GM12878 (cell line): Measurements from ENCODE around the gene PLEKHA1. TPM values are rescaled to one million over a fixed set of nuclear protein-coding genes. Genes with fewer than 3 reads are reported as not detected.

Source experiments
- ATAC-seq: fragments of 200-7000 bp; cut with Tn5 transposase; 3 replicates; pipeline ENCODE4 v1.9.1; 2020; ENCODE audit warnings: mild to moderate bottlenecking, moderate library complexity
- BruUV-seq: library from RNA; stranded (reverse); fragments of 400-500 nt; replicated peaks from 2 replicates; lab custom pipeline; 2021; lab: Mats Ljungman, UMichigan
- CTCF ChIA-PET: fragments of 300-600 bp; sonication (Branson Sonifier 250); formaldehyde crosslinking; extraction: SDS; loops from one replicate; lab custom pipeline; 2021; ENCODE audit warnings: inconsistent platforms; lab: Yijun Ruan, JAX
- POLR2A ChIA-PET: fragments of 350-600 bp; formaldehyde crosslinking; extraction: SDS; loops from one replicate; lab custom pipeline; 2021; ENCODE audit warnings: inconsistent platforms; lab: Charles Lee
- RAD21 ChIA-PET: fragments of 300-600 bp; sonication (Branson Sonifier 250); formaldehyde crosslinking; loops from one replicate; lab custom pipeline; 2023; ENCODE audit warnings: antibody characterized with exemption; ENCODE audit not compliant: unreplicated experiment; lab: Charles Lee
- SMC1A ChIA-PET: fragments of 300-600 bp; sonication (Branson Sonifier 250); formaldehyde crosslinking; loops from one replicate; lab custom pipeline; 2023; ENCODE audit not compliant: unreplicated experiment, uncharacterized antibody; lab: Charles Lee
- DNase-seq: peaks from one replicate; pipeline ENCODE4 v3.0.0-alpha.2; 2011; ENCODE audit warnings: low read depth, low spot score
- FAIRE-seq: peaks from 3 replicates; lab custom pipeline; 2011; peaks lifted over from hg19 to GRCh38; lab: Jason Lieb, UNC
- H2AFZ ChIP-seq: 2 replicates; pipeline ENCODE4 v1.6.0; 2011; ENCODE audit warnings: low read depth, low read length, control low read depth; ENCODE audit not compliant: control insufficient read depth
- H3K27ac ChIP-seq: 2 replicates; pipeline ENCODE4 v1.5.1; 2011; ENCODE audit warnings: control low read depth; ENCODE audit not compliant: control insufficient read depth, insufficient read depth
- H3K27me3 ChIP-seq, 2 experiments: replicated peaks in 1 of 2; 2 replicates each; pipeline versions ENCODE4 v1.6.0 to v1.6.1; 2011; ENCODE audit warnings: low read length in 1 of 2; ENCODE audit not compliant: control insufficient read depth in 2 of 2, insufficient read depth in 2 of 2
- H3K36me3 ChIP-seq, 2 experiments: 2 replicates each; pipeline ENCODE4 v1.5.1; 2011; ENCODE audit warnings: low read length in 1 of 2; ENCODE audit not compliant: control insufficient read depth in 2 of 2, insufficient read depth in 2 of 2
- H3K4me1 ChIP-seq: 2 replicates; pipeline ENCODE4 v1.6.1; 2011; ENCODE audit warnings: mild to moderate bottlenecking, low read length, moderate library complexity, mixed read lengths; ENCODE audit not compliant: control insufficient read depth, insufficient read depth
- H3K4me2 ChIP-seq: 2 replicates; pipeline ENCODE4 v1.6.0; 2011; ENCODE audit warnings: control low read depth; ENCODE audit not compliant: control insufficient read depth, insufficient read depth
- H3K4me3 ChIP-seq: fragments of 200-600 bp; sonication (generic); 2 replicates; pipeline ENCODE4 v1.5.1; 2016
- H3K79me2 ChIP-seq: 2 replicates; pipeline ENCODE4 v1.6.0; 2011; ENCODE audit warnings: low read length; ENCODE audit not compliant: control insufficient read depth, insufficient read depth
- H3K9ac ChIP-seq: 2 replicates; pipeline ENCODE4 v1.8.0; 2011; ENCODE audit warnings: low read length, control low read depth, mixed read lengths; ENCODE audit not compliant: control insufficient read depth, insufficient read depth
- H3K9me3 ChIP-seq: replicated peaks from 3 replicates; pipeline ENCODE4 v1.5.1; 2011; ENCODE audit warnings: mild to moderate bottlenecking, low read length; ENCODE audit not compliant: control insufficient read depth, insufficient read depth
- H4K20me1 ChIP-seq: 2 replicates; pipeline ENCODE4 v1.6.0; 2011; ENCODE audit not compliant: control insufficient read depth, insufficient read depth
- BCL3 ChIP-seq: IDR thresholded peaks from 2 replicates; pipeline ENCODE4 v1.6.1; 2011; ENCODE audit warnings: borderline replicate concordance, low read depth, mild to moderate bottlenecking, moderate library complexity, low read length; ENCODE audit not compliant: insufficient read depth, poor library complexity, severe bottlenecking
- BCLAF1 ChIP-seq: fragments of 450-650 bp; IDR thresholded peaks from 2 replicates; pipeline ENCODE4 v1.6.1; 2017; ENCODE audit warnings: antibody characterized with exemption, mild to moderate bottlenecking, moderate library complexity
- CHD1 ChIP-seq: IDR thresholded peaks from 2 replicates; pipeline ENCODE4 v1.6.1; 2012; ENCODE audit warnings: low read depth, low read length, improper control_type of control experiment
- CHD2 ChIP-seq: IDR thresholded peaks from 2 replicates; pipeline ENCODE4 v1.6.1; 2011; ENCODE audit warnings: low read depth, low read length, improper control_type of control experiment, borderline replicate concordance
- FOXM1 ChIP-seq: IDR thresholded peaks from 2 replicates; pipeline ENCODE4 v1.6.1; 2012; ENCODE audit warnings: low read depth, mild to moderate bottlenecking, inconsistent platforms, low read length, moderate library complexity
- IKZF1 ChIP-seq: fragments of 450-650 bp; conservative IDR thresholded peaks from 2 replicates; pipeline ENCODE4 v1.6.1; 2017; ENCODE audit warnings: antibody characterized with exemption, mild to moderate bottlenecking
- IRF3 ChIP-seq: fragments of 450-650 bp; IDR thresholded peaks from 2 replicates; pipeline ENCODE4 v1.6.1; 2014; ENCODE audit warnings: mild to moderate bottlenecking
- JUNB ChIP-seq: IDR thresholded peaks from 2 replicates; pipeline ENCODE4 v1.6.1; 2016; ENCODE audit warnings: antibody characterized with exemption, mild to moderate bottlenecking
- KLF5 ChIP-seq: fragments of 450-650 bp; IDR thresholded peaks from 2 replicates; pipeline ENCODE4 v1.6.1; 2014; ENCODE audit warnings: mild to moderate bottlenecking; ENCODE audit not compliant: partially characterized antibody
- MEF2A ChIP-seq: IDR thresholded peaks from 2 replicates; pipeline ENCODE4 v1.6.1; 2011; ENCODE audit warnings: low read depth, mild to moderate bottlenecking, low read length, moderate library complexity; ENCODE audit not compliant: insufficient read depth
- MTA2 ChIP-seq: fragments of 450-650 bp; IDR thresholded peaks from 2 replicates; pipeline ENCODE4 v1.6.1; 2016; ENCODE audit warnings: low read depth, mild to moderate bottlenecking, moderate library complexity
- PML ChIP-seq: IDR thresholded peaks from 2 replicates; pipeline ENCODE4 v1.6.1; 2012; ENCODE audit warnings: low read length, inconsistent platforms
- SIX5 ChIP-seq: IDR thresholded peaks from 2 replicates; pipeline ENCODE4 v1.6.1; 2011; ENCODE audit warnings: mild to moderate bottlenecking, low read depth, low read length, moderate library complexity; ENCODE audit not compliant: severe bottlenecking
- SMAD5 ChIP-seq: IDR thresholded peaks from 2 replicates; pipeline ENCODE4 v1.6.1; 2016; ENCODE audit warnings: antibody characterized with exemption, low read depth
- STAT3 ChIP-seq: IDR thresholded peaks from 2 replicates; pipeline ENCODE4 v1.6.1; 2011; ENCODE audit warnings: low read depth, low read length, improper control_type of control experiment
- SUPT20H ChIP-seq: IDR thresholded peaks from 2 replicates; pipeline ENCODE4 v1.6.1; 2011; ENCODE audit warnings: low read depth, mild to moderate bottlenecking, low read length, moderate library complexity, borderline replicate concordance; ENCODE audit not compliant: control insufficient read depth
- TBL1XR1 ChIP-seq: IDR thresholded peaks from 2 replicates; pipeline ENCODE4 v1.6.1; 2012; ENCODE audit warnings: low read depth, low read length, improper control_type of control experiment
- USF2 ChIP-seq: IDR thresholded peaks from 2 replicates; pipeline ENCODE4 v1.6.1; 2011; ENCODE audit warnings: low read depth, low read length, improper control_type of control experiment, borderline replicate concordance
- ZNF24 ChIP-seq: fragments of 450-650 bp; IDR thresholded peaks from 2 replicates; pipeline ENCODE4 v1.6.1; 2017; ENCODE audit warnings: antibody characterized with exemption, mild to moderate bottlenecking
- WGBS: methylation state at CpG from one replicate; pipeline ENCODE4 v1.1.6; 2016; ENCODE audit warnings: low lambda C conversion rate; ENCODE audit not compliant: insufficient replicate concordance, insufficient coverage; ENCODE audit errors: missing lambda C conversion rate; 5-methylcytosine and 5-hydroxymethylcytosine counted together
- in situ Hi-C: fragments of 300-500 bp; cut with MboI; formaldehyde crosslinking; loops from 9 replicates; pipeline ENCODE4 v1.14.3; 2018; ENCODE audit warnings: mixed read lengths
- intact Hi-C: fragments of 100-400 bp; cut with micrococcal nuclease; formaldehyde crosslinking; loops from one replicate; pipeline ENCODE4 v1.14.2; 2022; ENCODE audit not compliant: unreplicated experiment
- polyA plus RNA-seq, 11 experiments: library from polyadenylated mRNA; depleted of rRNA in 4 of 11; unstranded in 6 of 11; stranded (reverse) in 5 of 11; fragments of >200 nt; fragmentation: Nextera tagmentation in 4 of 11; fragmentation: Illumina TruSeq in 1 of 11; extraction: Ambion mirVana in 4 of 11; extraction: Trizol in 1 of 11; gene quantifications; 1 replicate in 1 of 11; 2 replicates in 10 of 11; pipeline versions ENCODE4 v1.2.1 to v1.2.3, GENCODE V29; 2011 to 2016; ENCODE audit warnings: inconsistent platforms in 2 of 11, missing spikeins in 2 of 11, low read depth in 1 of 11
- total RNA-seq, 4 experiments: library from RNA; depleted of rRNA in 3 of 4; stranded (reverse); fragments of >200 nt in 3 of 4; fragmentation: Illumina TruSeq in 1 of 4; extraction: Trizol in 1 of 4; gene quantifications; 2 replicates each; pipeline versions ENCODE4 v1.2.1 to v1.2.3, GENCODE V29; 2013 to 2021

The PLEKHA1 gene
- total and polyA plus RNA-seq, 10 of the 15 experiments (the other 5 are each of a cell fraction or from before 2014, with no cell fraction given) = 0.15 to 6.0 (median 0.32) TPM

GRCh38 chr10:122379041-122379440 is 4.5 kb downstream of the PLEKHA1 start (continued):
- TF ChIP-seq BCL3 (no peak), USF2 (no peak), JUNB (no peak), SIX5 (no peak), PML (no peak)
- TF ChIP-seq, all 136 proteins: peak for 0

- no peak overlapping the region for H3K9ac ChIP-seq
- ChIA-PET POLR2A (no interaction called here), RAD21 (no interaction called here), SMC1A (no interaction called here), CTCF (interaction anchor here (0.7 kb wide), 1 partner anchor 11 kb away, joined by 3 read pairs; no protein-coding TSS in a partner anchor)
- no TSS peak for BruUV-seq
- H3K4me1 ChIP-seq = peaks cover 6% of the 10 kb centered on the region
- in situ Hi-C loops (no loop called here), intact Hi-C loops (no loop called here)
- H3K9me3 ChIP-seq = no peaks in the 10 kb centered on the region
- ATAC-seq (no peak), FAIRE-seq (no peak), DNase-seq (no peak)
- no peak overlapping the region for H3K27ac ChIP-seq
- no peaks in the 10 kb centered on the region; a peak in 1 of 4 replicates for H3K27me3 ChIP-seq
- WGBS = 63% methylated on average over 2 of the region's 2 CpGs
- no peaks in the 10 kb centered on the region for H3K36me3 ChIP-seq
- no peak overlapping the region for H3K4me2 ChIP-seq
- H3K79me2 ChIP-seq = no peaks in the 10 kb centered on the region
- H2AFZ ChIP-seq = no peak overlapping the region
- no peaks in the 10 kb centered on the region for H4K20me1 ChIP-seq
- H3K4me3 ChIP-seq = no peak overlapping the region
- no peak for TF ChIP-seq IKZF1
- no peak for TF ChIP-seq KLF5
- TF ChIP-seq SMAD5 = no peak
- TF ChIP-seq FOXM1 = no peak
- TF ChIP-seq CHD1 = no peak
- no peak for TF ChIP-seq ZNF24
- TF ChIP-seq SUPT20H = no peak
- TF ChIP-seq TBL1XR1 = no peak
- no peak for TF ChIP-seq CHD2
- no peak for TF ChIP-seq BCLAF1
- TF ChIP-seq MEF2A = no peak
- TF ChIP-seq MTA2 = no peak
- TF ChIP-seq STAT3 = no peak
- TF ChIP-seq IRF3 = no peak
These were observed 5.0 kb downstream of the PLEKHA1 start for GRCh38 chr10:122379537-122379936.
